Measurements from ENCODE around the gene ATG7.

DNA sequence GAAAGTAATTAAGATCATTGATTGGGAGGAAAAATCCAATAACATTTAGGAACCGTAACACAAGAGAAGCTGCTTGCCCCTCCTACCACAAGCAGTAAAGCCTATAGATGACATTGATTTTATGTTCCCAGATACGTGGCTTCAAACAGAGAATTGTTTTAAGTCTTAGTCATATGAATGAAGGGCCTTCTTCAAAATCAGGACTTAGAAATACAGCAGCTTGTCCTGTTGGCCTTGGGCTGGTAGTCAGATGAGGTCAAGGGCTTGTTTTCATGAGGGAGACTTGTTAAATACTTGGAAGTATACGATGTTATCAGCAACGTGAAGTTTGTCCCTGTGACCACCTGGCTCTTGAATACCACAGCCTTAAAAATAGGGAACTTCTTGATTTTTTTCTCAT, 257.1 kb downstream of the ATG7 start:
- TF ChIP-seq POLR2A (IDR thresholded peaks at IDR 0.05; ENCODE audit: extremely low read depth, insufficient read length) = no peak
- TF ChIP-seq CTCF (IDR thresholded peaks at IDR 0.05; ENCODE audit: low read depth, low read length) = no peak
- TF ChIP-seq, protein P1, sequence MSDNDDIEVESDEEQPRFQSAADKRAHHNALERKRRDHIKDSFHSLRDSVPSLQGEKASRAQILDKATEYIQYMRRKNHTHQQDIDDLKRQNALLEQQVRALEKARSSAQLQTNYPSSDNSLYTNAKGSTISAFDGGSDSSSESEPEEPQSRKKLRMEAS (IDR thresholded peaks at IDR 0.05; ENCODE audit: low read depth, low read length) = no peak
- TF ChIP-seq MYC (IDR thresholded peaks at IDR 0.05; ENCODE audit: low read depth, low read length) = no peak

Measured in NB4 (cell line).